C4-2B (cell line): ENCODE results near the gene GDF2.

Experiments used
- ZFX ChIP-seq: fragments of 450-650 bp; IDR thresholded peaks from 2 replicates; pipeline ENCODE4 v1.6.1; 2017
- TF ChIP-seq, protein P1 (sequence below): fragments of 450-650 bp; conservative IDR thresholded peaks from 2 replicates; pipeline ENCODE4 v1.5.1; 2017; ENCODE audit warnings: mild to moderate bottlenecking

DNA sequence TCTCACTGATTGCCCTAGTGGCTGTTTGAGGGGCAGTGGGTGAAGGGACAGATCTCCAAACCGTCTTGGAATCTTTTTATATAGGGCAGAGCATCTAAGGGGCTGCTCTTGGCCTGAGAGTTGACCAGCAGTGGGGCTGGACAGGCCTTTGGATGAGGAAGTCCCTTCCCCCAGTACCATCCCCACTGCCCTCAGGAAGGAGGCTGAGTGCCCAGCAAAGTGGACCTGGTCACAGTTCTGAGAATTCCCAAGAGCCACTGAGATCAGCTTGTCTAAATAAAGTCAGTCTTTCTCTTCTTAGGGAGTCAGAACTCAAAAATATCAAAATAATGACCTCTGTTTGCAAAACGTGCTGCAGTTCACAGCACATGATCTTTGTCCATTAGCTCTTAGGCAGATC is 16.7 kb upstream of the GDF2 start:
- TF ChIP-seq, protein P1, sequence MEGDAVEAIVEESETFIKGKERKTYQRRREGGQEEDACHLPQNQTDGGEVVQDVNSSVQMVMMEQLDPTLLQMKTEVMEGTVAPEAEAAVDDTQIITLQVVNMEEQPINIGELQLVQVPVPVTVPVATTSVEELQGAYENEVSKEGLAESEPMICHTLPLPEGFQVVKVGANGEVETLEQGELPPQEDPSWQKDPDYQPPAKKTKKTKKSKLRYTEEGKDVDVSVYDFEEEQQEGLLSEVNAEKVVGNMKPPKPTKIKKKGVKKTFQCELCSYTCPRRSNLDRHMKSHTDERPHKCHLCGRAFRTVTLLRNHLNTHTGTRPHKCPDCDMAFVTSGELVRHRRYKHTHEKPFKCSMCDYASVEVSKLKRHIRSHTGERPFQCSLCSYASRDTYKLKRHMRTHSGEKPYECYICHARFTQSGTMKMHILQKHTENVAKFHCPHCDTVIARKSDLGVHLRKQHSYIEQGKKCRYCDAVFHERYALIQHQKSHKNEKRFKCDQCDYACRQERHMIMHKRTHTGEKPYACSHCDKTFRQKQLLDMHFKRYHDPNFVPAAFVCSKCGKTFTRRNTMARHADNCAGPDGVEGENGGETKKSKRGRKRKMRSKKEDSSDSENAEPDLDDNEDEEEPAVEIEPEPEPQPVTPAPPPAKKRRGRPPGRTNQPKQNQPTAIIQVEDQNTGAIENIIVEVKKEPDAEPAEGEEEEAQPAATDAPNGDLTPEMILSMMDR = no peak
- no peak for TF ChIP-seq ZFX
